ENCODE data around the gene TYROBP.
"Not testable (repeated sequence)": the region's sequence is repeated elsewhere in the genome, so short reads cannot be mapped to it uniquely, and the experiment has no call there.

TYROBP gene

GRCh38 chr19:35898499-35898809 is 9.6 kb downstream of the TYROBP start:
- FAIRE-seq, result no peak

DNA sequence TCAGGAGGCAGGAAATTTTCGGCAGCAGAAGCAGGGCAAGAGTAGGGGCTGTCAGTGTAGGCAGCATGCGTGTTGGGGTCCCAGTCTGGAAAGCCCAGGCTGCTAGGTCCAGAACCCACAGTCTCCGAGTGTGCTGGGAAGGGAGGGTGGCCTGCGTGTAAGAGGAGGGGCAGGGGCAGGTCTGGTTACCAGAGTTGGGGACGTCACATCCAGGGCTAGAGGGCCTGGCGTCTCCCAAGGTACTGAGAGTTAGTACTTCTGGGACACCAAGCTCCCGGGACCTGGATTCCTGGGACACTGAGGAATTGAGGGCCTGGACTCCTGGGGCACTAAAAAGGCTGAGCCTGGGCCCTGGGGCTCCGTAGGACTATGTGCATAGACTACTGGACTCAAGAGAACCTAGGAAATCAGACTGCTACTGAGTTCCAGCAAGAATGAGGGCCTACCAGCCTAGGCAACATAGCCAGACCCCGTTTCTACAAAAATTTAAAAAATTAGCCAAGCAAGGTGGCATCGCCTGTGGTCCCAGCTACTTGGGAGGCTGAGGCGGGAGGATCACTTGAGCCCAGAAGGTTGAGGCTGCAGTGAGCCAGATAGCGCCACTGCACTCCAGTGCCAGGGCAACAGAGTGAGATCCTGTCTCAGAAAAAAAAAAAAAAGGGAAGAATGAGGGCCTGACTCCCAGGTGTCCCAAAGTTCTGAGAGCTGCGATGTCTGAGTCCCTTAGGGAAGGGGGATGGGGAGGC is 10.2 kb downstream of the TYROBP start:
- FAIRE-seq, result no peak

GRCh38 chr19:35896643-35897040 is 11.5 kb downstream of the TYROBP start:
- FAIRE-seq, result no peak

GRCh38 chr19:35895911-35896642 is 12.0 kb downstream of the TYROBP start:
- FAIRE-seq, result no peak

DNA sequence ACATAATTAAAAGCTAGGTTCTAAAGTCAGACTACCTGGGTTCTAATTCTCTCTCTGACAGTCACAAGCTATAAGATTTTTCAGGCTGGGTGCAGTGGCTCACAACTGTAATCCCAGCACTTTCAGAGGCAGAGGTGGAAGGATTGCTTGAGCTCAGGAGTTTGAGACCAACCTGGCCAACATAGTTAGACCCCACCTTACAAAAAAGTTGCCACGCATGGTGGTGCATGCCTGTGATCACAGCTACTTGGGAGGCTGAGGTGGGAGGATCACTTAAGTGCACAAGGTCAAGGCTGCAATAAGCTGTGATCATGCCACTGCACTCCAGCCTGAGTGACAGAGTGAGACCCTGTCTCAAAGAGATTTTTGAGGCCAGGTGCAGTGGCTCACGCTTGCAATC is 13.8 kb downstream of the TYROBP start:
- no peak for FAIRE-seq

- FAIRE-seq, result not testable (repeated sequence)
Observed at GRCh38 chr19:35891819-35892218, 16.3 kb downstream of the TYROBP start.

DNA sequence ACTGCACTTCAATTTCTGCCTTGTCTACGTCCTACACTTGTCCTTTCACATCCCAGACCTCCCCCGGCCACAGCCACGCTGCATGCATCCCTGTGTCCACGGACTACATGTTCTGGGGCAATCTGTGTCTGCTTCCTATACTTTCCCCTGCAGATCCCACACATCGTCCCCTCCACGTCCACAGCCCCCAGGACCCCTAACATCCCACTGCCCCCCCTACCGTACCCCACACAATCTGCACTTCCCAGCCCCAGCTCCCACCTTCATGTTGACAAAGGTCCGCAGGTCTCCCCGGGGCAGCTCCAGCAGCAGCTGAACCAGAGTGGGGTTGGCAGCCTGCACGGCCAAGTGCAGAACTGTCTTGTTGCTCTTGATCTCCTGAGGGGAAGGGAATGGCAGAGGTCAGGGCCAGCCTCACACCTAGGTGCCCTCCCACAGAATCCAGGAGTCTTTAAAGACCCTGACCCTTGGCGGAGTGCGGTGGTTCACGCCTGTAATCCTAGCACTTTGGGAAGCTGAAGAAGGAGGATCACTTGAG is 17.9 kb downstream of the TYROBP start:
- FAIRE-seq, result no peak

DNA sequence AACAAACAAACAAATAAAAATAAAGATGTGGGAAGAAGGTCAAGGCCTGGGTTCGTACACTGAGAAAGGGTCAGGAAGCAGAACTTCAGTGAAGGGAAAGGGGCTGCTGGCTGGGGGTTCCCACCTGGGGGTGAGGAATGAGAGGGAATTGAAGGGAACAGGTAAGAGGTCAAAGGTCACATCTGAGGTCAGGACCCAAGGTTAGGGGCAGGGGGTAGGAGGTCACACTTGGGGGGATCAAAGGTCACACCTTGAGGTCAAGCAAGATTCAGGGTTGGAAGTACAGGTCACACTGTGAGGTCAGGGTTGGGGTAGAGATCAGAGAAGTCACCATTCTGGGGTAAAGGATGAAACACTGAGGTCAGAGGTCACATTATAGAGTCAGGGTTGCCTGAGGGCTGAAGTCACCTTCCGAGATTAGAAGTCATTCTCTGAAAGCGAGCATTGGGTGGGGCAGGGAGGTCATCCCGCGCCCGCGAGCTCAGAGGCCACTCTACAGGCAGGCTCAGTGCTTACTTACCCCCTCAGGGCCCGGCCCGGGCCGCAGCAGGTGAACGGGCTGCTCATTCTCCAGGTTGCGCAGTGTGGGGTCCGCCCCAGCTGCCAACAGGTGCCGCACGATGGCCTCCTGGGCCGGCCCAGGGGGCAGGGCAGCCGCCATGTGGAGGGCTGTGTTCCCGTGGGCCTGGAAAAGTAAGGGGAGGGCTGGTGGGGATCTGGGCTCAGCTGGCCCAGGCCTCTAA is 18.6 kb downstream of the TYROBP start:
- no peak for FAIRE-seq

GRCh38 chr19:35888398-35888797 is 19.7 kb downstream of the TYROBP start:
- no peak for FAIRE-seq

GRCh38 chr19:35887197-35887596 is 20.9 kb downstream of the TYROBP start:
- FAIRE-seq, result no peak

DNA sequence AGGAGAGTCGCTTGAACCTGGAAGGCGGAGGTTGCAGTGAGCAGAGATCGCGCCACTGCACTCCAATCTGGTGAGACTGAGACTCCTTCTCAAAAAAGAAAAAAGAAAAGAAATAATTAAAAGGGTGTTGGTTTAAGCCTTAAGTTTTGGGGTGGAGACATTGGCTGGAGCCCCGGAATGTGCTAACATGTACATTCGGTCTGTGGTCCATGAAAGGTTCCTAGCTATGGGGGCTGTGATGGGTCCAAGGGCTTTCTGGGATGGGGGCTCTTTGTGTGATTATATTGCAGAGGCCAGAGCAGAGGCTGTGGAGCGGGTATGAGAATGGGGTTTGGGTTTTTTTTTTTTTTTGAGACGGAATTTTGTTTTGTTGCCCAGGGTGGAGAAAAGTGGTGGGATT is 22.2 kb downstream of the TYROBP start:
- no peak for FAIRE-seq

GRCh38 chr19:35885225-35885738 is 22.8 kb downstream of the TYROBP start:
- no peak for FAIRE-seq

GRCh38 chr19:35883882-35884281 is 24.2 kb downstream of the TYROBP start:
- FAIRE-seq, result no peak

- peak; percentile 51 for FAIRE-seq
Observed at GRCh38 chr19:35882114-35882832, 25.8 kb downstream of the TYROBP start.

GRCh38 chr19:35879770-35880317 is 28.3 kb downstream of the TYROBP start:
- no peak for FAIRE-seq

GRCh38 chr19:35879068-35879467 is 29.0 kb downstream of the TYROBP start:
- FAIRE-seq, result no peak

DNA sequence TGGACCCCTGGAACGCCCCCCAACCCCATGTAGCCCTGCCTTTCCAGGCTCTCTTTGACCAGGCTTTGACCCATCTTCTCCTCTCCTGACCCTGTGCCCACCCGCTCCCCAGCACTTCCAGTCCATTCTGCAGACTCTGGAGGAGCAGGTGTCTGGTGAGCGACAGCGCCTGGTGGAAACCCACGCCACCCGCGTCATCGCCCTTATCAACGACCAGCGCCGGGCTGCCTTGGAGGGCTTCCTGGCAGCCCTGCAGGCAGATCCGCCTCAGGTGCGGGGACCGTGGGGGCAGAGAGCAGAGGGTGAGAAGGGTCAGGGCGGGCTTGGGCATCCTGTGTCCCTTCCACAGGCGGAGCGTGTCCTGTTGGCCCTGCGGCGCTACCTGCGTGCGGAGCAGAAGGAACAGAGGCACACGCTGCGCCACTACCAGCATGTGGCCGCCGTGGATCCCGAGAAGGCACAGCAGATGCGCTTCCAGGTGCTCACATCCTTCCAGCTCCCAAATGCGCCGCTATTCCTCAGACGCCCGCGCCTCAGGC is 33.6 kb downstream of the TYROBP start:
- no peak for FAIRE-seq

- FAIRE-seq, result no peak
Observed at GRCh38 chr19:35872180-35872579, 35.9 kb downstream of the TYROBP start.

- FAIRE-seq, result no peak
Observed at GRCh38 chr19:35871611-35872010, 36.5 kb downstream of the TYROBP start.

- no peak for FAIRE-seq
Observed at GRCh38 chr19:35870798-35871197, 37.3 kb downstream of the TYROBP start.

DNA sequence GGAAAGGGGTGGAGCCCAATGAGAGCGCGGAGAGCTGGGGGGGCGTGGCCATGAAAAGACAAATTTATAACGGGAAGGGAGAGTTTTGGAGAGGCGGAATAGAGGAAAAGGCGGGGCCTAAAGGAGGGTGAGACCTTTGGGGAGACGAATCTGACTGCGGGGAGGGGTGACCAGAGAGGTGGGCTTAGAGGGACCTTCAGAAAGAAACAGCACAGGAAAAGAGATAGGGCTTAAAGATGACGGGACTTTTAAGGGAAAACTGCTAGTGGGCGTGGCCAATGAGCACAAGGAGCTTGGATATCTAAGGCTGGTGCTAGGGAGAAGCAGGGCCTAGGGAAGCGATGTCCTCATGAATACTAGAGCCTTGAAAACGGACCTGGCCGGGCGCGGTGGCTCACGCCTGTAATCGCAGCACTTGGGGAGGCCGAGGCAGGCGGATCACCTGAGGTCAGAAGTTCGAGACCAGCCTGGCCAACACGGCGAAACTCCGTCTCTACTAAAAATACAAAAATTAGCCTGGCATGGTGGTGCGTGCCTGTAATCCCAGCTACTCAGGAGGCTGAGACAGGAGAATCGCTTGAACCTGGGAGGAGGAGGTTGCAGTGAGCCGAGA is 37.9 kb downstream of the TYROBP start:
- FAIRE-seq, result not testable (repeated sequence)
